SIG-M5 treated with dmso at 0.1 percent for 504 hours (cell line): ENCODE data around the gene FOXC1.
A peak's percentile ranks its signal among the peaks of the same experiment; 100 is the strongest.

ENCODE experiments used
- DNase-seq: peaks from one replicate; lab custom pipeline; 2025; ENCODE audit not compliant: unreplicated experiment; lab: John Stamatoyannopoulos, UW

Gene FOXC1

DNA sequence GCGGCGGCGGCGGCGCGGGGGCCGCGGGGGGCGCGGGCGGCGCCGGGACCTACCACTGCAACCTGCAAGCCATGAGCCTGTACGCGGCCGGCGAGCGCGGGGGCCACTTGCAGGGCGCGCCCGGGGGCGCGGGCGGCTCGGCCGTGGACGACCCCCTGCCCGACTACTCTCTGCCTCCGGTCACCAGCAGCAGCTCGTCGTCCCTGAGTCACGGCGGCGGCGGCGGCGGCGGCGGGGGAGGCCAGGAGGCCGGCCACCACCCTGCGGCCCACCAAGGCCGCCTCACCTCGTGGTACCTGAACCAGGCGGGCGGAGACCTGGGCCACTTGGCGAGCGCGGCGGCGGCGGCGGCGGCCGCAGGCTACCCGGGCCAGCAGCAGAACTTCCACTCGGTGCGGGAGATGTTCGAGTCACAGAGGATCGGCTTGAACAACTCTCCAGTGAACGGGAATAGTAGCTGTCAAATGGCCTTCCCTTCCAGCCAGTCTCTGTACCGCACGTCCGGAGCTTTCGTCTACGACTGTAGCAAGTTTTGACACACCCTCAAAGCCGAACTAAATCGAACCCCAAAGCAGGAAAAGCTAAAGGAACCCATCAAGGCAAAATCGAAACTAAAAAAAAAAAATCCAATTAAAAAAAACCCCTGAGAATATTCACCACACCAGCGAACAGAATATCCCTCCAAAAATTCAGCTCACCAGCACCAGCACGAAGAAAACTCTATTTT lies 2.0 kb downstream of the FOXC1 start:
- DNase-seq, result no peak

DNA sequence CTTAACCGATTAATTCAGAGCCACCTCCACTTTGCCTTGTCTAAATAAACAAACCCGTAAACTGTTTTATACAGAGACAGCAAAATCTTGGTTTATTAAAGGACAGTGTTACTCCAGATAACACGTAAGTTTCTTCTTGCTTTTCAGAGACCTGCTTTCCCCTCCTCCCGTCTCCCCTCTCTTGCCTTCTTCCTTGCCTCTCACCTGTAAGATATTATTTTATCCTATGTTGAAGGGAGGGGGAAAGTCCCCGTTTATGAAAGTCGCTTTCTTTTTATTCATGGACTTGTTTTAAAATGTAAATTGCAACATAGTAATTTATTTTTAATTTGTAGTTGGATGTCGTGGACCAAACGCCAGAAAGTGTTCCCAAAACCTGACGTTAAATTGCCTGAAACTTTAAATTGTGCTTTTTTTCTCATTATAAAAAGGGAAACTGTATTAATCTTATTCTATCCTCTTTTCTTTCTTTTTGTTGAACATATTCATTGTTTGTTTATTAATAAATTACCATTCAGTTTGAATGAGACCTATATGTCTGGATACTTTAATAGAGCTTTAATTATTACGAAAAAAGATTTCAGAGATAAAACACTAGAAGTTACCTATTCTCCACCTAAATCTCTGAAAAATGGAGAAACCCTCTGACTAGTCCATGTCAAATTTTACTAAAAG lies 2.7 kb downstream of the FOXC1 start:
- no peak for DNase-seq

DNA sequence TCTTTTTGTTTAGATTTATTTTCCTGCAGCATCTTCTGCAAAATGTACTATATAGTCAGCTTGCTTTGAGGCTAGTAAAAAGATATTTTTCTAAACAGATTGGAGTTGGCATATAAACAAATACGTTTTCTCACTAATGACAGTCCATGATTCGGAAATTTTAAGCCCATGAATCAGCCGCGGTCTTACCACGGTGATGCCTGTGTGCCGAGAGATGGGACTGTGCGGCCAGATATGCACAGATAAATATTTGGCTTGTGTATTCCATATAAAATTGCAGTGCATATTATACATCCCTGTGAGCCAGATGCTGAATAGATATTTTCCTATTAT lies 3.2 kb downstream of the FOXC1 start:
- DNase-seq, result no peak

DNA sequence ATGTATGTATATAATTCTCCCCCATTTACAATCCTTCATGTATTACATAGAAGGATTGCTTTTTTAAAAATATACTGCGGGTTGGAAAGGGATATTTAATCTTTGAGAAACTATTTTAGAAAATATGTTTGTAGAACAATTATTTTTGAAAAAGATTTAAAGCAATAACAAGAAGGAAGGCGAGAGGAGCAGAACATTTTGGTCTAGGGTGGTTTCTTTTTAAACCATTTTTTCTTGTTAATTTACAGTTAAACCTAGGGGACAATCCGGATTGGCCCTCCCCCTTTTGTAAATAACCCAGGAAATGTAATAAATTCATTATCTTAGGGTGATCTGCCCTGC lies 3.6 kb downstream of the FOXC1 start:
- no peak for DNase-seq

DNA sequence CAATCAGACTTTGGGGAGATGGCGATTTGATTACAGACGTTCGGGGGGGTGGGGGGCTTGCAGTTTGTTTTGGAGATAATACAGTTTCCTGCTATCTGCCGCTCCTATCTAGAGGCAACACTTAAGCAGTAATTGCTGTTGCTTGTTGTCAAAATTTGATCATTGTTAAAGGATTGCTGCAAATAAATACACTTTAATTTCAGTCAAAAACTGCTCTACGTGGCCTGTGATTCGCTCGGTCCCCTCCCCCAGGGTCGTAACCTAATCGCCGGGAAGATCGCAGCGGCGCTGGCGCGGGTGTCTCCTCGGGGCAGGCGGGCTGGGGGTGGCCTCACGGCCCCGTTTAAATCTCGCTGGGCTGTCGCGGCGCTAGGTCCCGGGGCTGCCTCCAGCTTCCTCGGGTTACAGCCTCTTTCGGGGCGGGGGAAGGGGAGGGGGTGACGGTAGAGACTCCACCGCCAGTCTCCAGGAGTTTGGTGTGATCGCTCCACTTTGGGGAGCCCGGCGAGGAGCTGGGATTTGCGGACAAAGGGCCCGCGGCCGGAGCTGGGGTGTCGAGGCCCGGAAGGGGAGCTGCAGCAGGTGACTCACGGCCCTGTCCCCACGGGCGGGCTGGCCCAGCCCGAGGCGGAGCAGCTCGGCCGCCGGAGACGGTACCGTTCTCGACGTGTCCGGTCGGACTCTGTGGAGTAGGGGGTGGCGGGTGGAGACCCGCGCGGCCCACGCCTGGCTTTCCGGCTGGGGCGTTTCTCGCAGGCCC lies 4.2 kb downstream of the FOXC1 start:
- no peak for DNase-seq

DNA sequence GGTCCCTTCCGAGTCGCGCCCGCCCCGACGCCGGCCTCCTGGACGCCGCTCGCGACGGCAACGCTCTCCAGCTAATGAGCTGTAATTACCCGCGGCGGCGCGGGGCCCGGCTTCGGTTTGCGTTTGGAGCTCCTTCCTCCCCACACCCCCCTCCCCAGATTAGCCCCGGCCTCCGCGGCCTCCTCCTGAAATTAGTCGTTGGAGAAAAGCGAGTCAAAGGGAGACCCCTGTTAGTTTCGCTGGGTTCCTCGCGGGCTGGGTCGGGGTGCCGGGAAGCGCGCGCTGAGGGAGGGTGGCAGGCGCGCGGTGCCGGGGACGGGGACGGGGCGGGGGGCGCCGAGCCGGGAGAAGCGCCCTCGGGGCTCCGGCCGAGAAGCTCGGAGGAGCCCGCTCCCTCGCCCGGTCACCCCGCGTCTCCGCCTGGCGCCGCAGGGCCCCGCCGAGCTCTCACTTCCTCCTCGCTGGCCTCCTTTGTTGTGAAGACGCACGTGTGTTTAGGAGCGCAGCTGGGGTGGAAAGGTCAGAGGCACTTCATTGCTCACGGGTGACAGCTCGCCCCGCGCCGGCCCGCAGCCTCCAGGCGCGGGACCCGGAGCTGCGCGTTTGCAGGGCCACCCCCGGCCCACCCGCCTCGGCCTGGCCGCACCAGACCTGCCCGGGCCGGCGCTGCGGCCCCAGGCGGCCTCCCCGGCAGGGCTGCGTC lies 4.9 kb downstream of the FOXC1 start:
- peak; percentile 25 for DNase-seq

DNA sequence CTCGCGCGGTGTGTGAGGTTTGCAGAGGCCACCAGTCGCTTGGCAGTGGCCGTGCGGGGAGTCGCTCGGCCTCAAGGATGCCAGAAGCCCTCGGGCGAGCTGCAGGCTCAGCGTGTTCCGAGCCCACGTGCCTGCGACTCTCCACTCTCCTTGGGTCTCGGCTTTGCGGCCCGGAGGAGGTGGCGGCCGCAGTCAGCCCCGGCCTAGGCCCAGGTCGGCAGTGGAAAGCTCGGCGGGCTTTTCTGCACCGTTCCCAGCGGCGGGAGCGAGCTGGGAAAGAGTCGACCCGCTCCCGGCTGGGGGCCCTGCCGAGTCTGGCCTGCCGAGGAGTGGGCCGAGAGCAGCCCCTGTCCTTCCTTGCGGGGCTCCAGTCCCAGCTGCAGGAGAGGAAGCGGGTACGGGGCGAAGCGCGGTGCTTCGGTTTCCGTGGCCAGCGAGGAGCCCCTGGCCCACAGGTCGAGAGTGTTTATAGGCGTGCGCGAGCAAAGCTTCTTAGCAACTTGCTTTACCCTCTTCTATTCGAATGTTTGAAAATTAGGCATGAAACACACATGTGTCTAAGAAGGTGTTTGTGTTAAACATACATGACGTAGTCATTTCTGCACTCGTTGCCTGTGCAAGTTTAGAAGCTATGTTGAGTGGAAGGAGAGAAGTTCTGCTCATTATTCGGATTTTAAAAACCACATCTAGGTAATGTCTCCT lies 5.6 kb downstream of the FOXC1 start:
- no peak for DNase-seq

DNA sequence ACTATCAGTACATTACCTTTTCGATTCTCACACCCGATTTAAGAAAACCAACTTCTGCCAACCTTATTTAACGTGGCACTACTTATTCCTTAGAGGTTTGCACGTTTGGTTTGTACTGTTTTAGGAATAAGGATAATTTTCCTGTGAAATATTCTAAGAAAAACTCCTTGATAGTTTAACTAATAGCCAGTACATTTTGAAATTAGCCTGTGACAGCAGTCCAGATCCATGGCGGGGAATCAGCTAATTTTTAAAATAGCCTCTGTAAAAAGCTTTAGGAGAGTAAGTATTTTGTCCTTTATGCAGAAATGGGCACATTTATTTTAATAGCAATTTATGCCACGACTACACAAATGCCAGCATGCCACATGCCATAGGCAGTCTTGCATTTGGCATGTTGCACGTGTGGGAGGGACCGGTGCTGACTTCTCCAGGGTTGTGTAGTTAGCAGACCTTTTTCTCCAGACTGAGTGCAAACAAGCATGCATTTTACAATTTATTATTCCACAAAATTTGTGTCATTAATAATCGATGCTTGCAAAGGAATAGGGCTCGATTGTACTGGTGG lies 6.2 kb downstream of the FOXC1 start:
- DNase-seq, result no peak

DNA sequence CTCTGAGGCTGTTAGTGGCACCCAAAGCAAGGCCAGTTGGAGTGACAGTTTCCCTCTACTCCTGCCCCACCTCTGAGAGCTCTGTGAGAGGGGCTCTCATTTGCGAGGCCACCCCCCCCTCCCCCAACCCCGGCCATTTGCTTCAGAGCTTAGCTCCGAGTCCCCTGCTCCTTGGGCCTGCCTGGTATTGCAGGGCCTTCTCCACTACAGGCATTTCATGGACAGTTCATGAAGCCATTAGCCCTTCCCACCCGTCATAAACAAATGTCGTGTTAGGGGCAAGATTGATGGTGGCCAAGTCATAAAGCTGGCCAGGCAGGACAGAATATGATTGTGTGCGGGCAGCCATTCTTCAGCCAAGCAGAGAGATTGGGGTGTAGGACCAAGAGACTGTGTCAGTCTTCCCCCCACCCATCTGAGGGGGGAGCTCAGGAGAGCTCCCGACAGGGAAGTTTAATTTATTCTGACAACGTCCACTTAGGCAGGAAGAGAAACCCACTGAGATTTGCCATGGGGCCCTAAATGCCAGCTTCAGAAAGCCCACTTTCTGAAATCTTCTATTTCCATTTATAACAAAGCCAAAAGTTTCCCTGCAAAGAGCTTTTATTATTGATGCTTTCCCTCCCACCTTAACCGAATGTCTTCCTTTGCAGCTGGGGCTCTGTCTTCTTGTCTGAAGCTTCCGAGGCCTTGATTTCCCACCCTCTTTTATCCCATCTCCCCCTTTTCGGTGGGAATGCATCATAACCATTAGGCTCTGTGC lies 7.2 kb downstream of the FOXC1 start:
- DNase-seq, result no peak

DNA sequence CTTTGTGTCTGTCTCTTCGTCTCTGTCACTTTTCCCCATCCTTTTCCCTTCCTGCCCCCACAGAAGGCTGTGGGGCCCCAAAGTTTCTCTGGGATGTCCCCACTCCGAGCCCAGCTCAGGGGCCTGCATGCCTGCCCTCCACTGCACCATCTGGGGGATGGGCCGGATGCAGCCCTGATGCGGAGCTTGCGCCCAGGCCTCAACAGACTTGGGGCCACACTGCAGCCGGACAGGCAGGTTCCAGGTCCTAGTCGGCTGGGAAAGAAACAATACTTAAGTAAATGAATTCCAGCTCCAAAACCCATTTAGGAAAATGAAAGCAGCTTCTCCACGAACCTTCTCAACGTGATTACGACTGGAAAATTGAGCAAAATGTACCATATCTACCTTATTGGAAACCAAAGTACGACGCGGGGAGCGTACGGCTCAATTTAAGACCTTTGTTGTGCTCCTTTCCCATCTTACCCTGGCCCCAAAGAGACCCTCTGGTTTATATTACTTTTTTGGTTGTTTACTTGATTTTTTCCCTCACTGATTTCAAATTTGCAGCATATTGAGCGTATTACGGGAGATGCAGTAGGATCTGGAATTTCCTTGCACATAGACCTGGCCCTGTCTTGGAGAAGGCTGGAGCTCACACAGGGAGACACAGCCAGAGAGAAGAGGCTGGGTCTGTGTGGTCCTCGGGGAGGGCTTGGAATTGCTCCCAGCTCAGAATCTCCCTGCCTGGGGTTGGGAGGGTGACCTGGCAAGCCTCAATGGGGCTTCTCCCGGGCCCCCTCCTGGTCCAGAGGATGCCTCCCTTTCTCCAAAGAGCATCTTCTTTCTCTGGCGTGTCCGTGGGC lies 8.0 kb downstream of the FOXC1 start:
- DNase-seq, result no peak

DNA sequence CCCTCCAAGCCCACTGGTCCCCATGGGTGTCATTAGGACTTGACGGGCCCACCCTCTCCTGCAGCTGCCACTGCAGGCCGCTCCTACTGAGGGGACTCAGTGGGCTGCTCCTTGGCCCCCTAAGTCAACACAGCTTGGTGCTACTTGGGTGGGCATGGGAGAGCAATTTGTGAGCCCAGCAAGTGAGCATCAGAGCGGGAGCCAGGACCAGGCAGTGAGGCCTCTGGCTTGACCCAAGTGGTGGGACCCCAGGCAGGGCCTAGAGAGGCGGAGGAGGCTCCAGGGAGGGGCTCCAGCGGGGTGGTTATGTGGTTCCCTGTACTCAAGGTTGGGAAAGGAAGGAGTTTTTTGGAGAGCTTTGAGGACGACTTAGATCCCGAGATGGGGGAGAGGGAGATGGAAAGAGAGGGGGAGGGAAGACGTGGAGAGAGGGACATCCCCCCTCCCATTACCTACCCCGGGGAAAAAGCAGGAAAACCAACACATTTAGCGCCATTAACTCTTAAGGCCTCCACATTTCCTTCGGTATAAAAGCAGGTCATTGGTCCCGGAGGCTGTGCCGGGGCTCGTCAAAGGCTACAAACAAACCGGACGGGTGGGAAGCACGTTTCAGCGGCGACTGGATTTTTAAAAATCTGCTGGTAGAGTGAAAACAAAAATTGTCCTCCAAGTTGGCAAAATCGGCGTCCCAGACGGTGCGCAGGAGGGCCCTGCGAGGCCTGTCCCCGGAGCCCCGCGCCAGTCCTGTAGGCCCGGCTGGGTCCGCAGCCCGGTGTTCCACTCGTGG lies 8.8 kb downstream of the FOXC1 start:
- DNase-seq, result no peak

DNA sequence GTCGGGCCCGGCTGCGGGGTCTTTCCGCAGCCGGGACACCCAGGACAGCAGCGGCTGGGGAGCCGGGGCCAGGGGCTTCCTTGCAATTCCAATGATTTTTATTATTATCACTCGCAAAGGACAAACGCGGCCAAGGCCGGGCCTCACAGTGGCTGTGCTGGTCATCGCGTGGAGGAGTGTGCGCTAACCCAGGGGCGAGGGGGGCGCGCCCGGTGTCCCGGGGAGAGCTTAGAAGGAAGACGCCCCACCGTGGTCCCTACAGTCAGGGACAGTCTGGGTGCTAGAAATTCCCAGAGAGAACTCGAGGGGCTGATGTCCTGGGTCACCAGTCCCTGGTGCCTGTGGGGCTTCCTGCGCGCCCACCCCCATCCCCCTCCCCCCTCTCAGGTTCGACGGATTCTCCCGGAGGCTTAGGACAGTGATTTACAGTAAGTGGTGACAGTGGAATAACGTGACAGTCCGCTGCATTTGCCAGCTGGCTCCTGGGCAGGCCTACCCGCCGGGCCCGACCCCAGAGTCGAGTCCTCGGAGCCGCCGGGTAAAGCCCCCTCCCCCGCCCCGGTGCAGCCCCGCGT lies 9.5 kb downstream of the FOXC1 start:
- DNase-seq, result no peak

DNA sequence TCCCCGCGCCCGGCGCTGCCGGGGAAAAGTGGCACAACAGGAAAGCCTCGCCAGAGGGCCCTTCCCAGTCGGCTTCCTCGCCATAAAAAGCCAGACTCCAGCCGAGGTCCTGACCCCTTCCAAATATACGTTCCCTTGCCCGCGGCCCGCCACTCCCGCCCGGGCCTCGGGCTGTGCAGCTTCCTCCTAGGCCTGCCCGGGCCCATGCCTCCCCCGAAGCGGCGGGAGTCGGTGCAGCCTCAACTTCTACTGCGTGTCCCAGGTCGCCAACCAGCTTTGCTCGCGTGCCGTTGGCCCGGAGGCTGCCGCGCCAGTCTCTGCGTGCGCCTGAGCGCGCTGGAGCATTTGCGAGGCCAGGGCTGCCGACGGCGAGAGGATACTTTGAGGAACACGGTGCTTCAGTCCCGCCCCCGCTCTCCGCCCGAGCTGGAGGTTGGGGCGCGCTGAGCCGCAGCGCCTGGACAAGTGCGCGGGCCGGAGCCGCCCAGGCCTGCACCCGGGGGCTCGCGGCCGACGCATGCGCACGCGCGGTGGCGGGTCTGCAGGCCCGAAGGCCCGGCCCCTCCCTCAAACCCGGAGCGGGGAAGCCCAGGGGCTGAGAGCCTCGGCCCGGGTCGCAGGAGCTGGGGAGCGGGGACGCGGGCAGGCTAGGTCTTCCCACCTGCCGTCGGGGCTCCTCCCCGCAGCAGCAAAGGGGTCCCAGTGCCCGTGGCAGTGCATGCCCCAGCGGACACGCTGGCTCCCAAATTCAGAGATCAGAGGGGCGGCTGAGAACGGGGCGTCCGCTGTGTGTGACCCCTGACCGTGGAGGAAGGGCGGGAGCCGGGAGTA lies 10.2 kb downstream of the FOXC1 start:
- DNase-seq, result no peak

DNA sequence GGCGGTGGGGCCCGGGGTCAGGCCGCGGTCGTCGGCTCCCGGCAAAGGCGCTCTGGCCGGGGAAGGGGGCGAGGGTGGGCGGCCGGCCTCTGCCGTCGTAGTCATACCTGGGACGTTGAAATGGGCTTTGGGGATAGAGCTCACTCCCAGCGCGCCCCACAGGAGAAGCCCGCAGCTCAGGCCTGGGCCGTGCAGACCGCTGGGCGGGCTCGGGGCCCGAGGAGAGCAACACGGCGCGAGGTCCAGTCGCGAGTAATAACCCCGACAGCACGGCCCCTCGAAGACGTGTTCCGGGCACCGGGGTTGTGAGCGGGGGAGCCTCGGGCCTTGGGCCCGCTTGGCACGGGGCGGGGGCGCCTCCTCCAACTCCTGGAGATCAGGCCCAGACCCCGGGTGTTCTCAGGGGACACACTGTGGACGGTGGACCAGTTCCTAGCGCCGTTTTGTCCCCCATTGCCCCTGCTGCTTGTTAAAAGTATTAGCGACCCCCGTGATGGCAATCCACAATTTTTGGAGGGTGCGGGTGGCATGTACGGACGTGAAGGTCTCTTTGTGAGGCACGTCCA lies 10.9 kb downstream of the FOXC1 start:
- DNase-seq, result no peak

DNA sequence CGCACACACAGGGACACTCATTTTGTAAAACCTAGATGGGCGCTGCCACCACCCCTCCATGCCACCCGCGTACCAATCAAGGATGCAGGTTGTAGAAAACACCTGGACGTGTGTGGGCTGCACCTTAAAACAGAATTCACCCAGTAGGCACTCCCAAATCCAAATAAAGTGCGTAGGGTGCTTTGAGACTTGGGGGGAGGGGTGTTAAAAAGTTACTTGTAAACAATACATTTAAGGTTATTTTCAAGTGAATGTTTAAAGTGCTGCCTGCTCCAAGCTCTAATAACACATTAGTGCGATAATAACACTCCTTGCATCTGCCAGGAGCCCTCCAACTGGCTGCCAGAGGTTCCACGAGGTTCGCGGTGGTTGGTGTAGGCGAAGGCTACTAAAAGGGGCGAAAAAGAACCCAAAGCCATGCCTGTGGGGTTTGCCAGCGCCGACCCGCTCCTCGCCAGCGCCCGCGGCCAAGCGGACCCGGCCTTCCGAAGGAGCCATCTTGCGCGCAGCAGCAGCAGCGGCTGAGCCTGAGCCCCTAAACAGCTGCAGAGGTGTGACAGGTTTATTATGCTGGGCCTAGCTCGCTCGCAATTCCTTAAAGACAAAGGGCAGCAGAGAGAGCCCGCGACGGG lies 11.5 kb downstream of the FOXC1 start:
- DNase-seq, result no peak

DNA sequence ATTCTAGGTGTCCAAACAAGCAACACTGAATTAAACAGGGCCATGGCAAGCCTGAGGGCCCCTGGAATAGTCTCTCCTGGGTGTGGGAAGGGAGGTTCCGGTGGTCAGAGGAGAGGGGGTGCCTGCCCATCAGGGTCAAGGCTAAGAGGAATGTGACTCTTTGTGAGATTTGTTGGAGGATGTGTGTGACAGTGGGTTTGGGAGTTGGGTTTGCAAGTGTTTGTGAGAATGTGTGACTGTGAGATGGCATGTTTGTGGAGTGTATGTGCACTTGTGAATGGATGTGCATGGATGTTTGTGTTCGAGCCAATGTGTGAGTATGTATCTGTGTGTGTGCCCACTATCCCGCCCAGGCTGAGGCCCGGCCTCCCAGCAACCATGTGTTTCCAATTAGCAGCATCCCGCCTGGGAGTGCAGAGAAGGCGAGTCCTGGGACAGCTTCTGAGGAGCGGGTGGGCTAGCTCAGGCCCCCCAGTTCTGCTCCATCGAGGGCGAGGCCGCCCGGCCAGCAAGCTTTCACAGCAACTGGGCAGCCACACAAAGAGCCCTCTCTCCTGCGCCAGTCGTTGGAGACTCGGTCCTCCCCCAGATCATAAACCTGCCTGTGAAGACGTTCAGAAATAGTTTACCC lies 12.6 kb downstream of the FOXC1 start:
- DNase-seq, result no peak
